Esophagus squamous epithelium (tissue), 5 donors: ENCODE data around the gene GALNTL6. TPM values are rescaled to one million over a fixed set of nuclear protein-coding genes. Genes with fewer than 3 reads are reported as not detected.

ENCODE experiments used
- DNase-seq: peaks from one replicate; lab custom pipeline; 2025; lab: John Stamatoyannopoulos, UW
- H3K27ac ChIP-seq, 4 donors: fragments of 200-600 bp; sonication (generic); one replicate each; pipeline ENCODE4 v1.5.1; 2016 to 2019; ENCODE audit warnings: mild to moderate bottlenecking in 1 of 4
- H3K27me3 ChIP-seq, 4 donors: fragments of 200-600 bp; sonication (generic); 1 replicate in 3 of 4; 2 replicates in 1 of 4; pipeline versions ENCODE4 v1.5.1 to v1.6.0; 2017 to 2021; ENCODE audit warnings: antibody characterized with exemption in 1 of 4
- H3K36me3 ChIP-seq, 3 donors: fragments of 200-600 bp; sonication (generic); one replicate each; pipeline ENCODE4 v1.5.1; 2016 to 2019
- H3K4me1 ChIP-seq, 3 donors: fragments of 200-600 bp; sonication (generic); one replicate each; pipeline ENCODE4 v1.5.1; 2017 to 2019
- H3K4me3 ChIP-seq, 4 donors: fragments of 200-600 bp; sonication (generic); 1 replicate in 3 of 4; 2 replicates in 1 of 4; pipeline ENCODE4 v1.5.1; 2016 to 2019; ENCODE audit warnings: mild to moderate bottlenecking in 2 of 4, moderate library complexity in 1 of 4
- H3K9me3 ChIP-seq, 3 donors: fragments of 200-600 bp; sonication (generic); one replicate each; pipeline ENCODE4 v1.5.1; 2016 to 2019
- CTCF ChIP-seq, 6 experiments: fragments of 450-650 bp in 4 of 6; fragments of 200-600 bp in 2 of 6; sonication (generic) in 2 of 6; IDR thresholded peaks; one replicate each; pipeline ENCODE4 v1.5.1; 2016 to 2019; ENCODE audit warnings: antibody characterized with exemption in 6 of 6, mild to moderate bottlenecking in 4 of 6, moderate library complexity in 4 of 6
- POLR2A ChIP-seq, 4 donors: fragments of 450-650 bp; IDR thresholded peaks; one replicate each; pipeline ENCODE4 v1.6.1; 2017; ENCODE audit warnings: antibody characterized with exemption in 4 of 4, mild to moderate bottlenecking in 4 of 4, moderate library complexity in 3 of 4
- WGBS, 2 donors: methylation state at CpG; one replicate each; pipeline ENCODE4 v1.1.5; 2018; 5-methylcytosine and 5-hydroxymethylcytosine counted together
- intact Hi-C: fragments of 100-400 bp; cut with DNase I; formaldehyde crosslinking; loops from one replicate; pipeline ENCODE4 v1.15.0; 2022
- total RNA-seq, 4 donors: library from RNA; depleted of rRNA; stranded (reverse); fragments of >200 nt; gene quantifications; one replicate each; pipeline ENCODE4 v1.1.0, GENCODE V29; 2016
- donor health status: DM: yes; HTN: yes; CAD: no.

The GALNTL6 gene
- total RNA-seq, 4 donors from 2014 or later: 0.12 TPM; not detected in 3

- Histone ChIP-seq H3K9me3 (no peaks in the 10 kb centered on the region), H3K27ac (no peak overlapping the region), H3K27me3 (no peaks in the 10 kb centered on the region), H3K36me3 (no peaks in the 10 kb centered on the region), H3K4me3 (no peak overlapping the region), H3K4me1 (no peaks in the 10 kb centered on the region)
- intact Hi-C loops: no loop called here
- no peak for TF ChIP-seq CTCF (IDR thresholded peaks at IDR 0.05)
- no peak for TF ChIP-seq POLR2A (IDR thresholded peaks at IDR 0.05)
- WGBS, 2 donors: 21 to 56% methylated on average over 2 of the region's 2 CpGs
- DNase-seq: no peak
Observed at GRCh38 chr4:172751550-172751949, 938.3 kb downstream of the GALNTL6 start.

GRCh38 chr4:172758586-172759340 is 945.6 kb downstream of the GALNTL6 start:
- no peaks in the 10 kb centered on the region for H3K27me3 ChIP-seq
- TF ChIP-seq POLR2A (IDR thresholded peaks at IDR 0.05): no peak
- no peak for TF ChIP-seq CTCF (IDR thresholded peaks at IDR 0.05)
- intact Hi-C loops: no loop called here
- H3K27ac ChIP-seq: no peak overlapping the region
- no peaks in the 10 kb centered on the region for H3K9me3 ChIP-seq
- H3K36me3 ChIP-seq: no peaks in the 10 kb centered on the region
- H3K4me1 ChIP-seq: no peaks in the 10 kb centered on the region
- H3K4me3 ChIP-seq: no peak overlapping the region
- no peak for DNase-seq
- WGBS, 2 donors: 44 to 77% methylated on average over 2 of the region's 2 CpGs

- H3K9me3 ChIP-seq: no peaks in the 10 kb centered on the region
- no peak for DNase-seq
- no peaks in the 10 kb centered on the region for H3K4me1 ChIP-seq
- H3K4me3 ChIP-seq: no peak overlapping the region
- intact Hi-C loops: no loop called here
- H3K36me3 ChIP-seq: no peaks in the 10 kb centered on the region
- no peaks in the 10 kb centered on the region for H3K27me3 ChIP-seq
- TF ChIP-seq CTCF (IDR thresholded peaks at IDR 0.05) (no peak), POLR2A (IDR thresholded peaks at IDR 0.05) (no peak)
- no peak overlapping the region for H3K27ac ChIP-seq
- 86 to 95% methylated on average over 1 to 6 of the region's 6 CpGs for whole genome bisulfite sequencing, 2 donors
Observed at GRCh38 chr4:172760512-172760911, 947.3 kb downstream of the GALNTL6 start.

DNA sequence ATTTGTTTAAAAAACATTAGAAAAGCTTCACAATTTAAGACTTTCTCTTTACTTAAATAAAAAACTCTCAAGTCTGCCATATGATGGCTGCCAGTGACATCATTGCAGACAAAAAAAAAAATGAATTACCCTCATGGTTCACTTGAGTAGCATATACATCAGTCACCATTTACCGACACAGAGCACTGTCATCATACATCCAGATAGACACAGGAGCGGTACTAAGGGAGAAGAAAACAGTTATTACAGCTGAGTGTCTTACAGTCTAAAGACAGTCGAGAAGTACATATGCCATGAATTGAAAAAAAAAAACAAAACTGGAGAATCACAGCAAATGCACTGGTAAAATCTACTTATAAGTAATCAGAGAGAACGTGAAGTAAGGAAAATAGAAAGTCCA is 949.7 kb downstream of the GALNTL6 start:
- Histone ChIP-seq H3K27ac (no peak overlapping the region), H3K36me3 (no peaks in the 10 kb centered on the region), H3K4me1 (no peaks in the 10 kb centered on the region), H3K27me3 (no peaks in the 10 kb centered on the region), H3K4me3 (no peak overlapping the region), H3K9me3 (no peaks in the 10 kb centered on the region)
- WGBS, 2 donors: 42 to 60% methylated on average over 4 of the region's 4 CpGs
- intact Hi-C loops: no loop called here
- TF ChIP-seq POLR2A (IDR thresholded peaks at IDR 0.05) (no peak), CTCF (IDR thresholded peaks at IDR 0.05) (no peak)
- DNase-seq: no peak

- H3K36me3 ChIP-seq: no peaks in the 10 kb centered on the region
- TF ChIP-seq POLR2A (IDR thresholded peaks at IDR 0.05) (no peak), CTCF (IDR thresholded peaks at IDR 0.05) (no peak)
- peaks cover 0 to 3% (median 0%) of the 10 kb centered on the region in 4 donors for H3K27me3 ChIP-seq
- H3K4me1 ChIP-seq: no peaks in the 10 kb centered on the region
- intact Hi-C loops: no loop called here
- no peak for DNase-seq
- no peaks in the 10 kb centered on the region for H3K9me3 ChIP-seq
- no peak overlapping the region for H3K4me3 ChIP-seq
- no peak overlapping the region for H3K27ac ChIP-seq
Observed at GRCh38 chr4:172770787-172771186, 957.6 kb downstream of the GALNTL6 start.
